HG02943 (cell line): ENCODE results near the gene ARV1.

ENCODE experiments used
- ATAC-seq: cut with Tn5 transposase; IDR thresholded peaks from one replicate; pipeline ENCODE4 v1.9.1; 2021; ENCODE audit warnings: mild to moderate bottlenecking, low read depth, moderate library complexity; ENCODE audit not compliant: unreplicated experiment

Gene ARV1

DNA sequence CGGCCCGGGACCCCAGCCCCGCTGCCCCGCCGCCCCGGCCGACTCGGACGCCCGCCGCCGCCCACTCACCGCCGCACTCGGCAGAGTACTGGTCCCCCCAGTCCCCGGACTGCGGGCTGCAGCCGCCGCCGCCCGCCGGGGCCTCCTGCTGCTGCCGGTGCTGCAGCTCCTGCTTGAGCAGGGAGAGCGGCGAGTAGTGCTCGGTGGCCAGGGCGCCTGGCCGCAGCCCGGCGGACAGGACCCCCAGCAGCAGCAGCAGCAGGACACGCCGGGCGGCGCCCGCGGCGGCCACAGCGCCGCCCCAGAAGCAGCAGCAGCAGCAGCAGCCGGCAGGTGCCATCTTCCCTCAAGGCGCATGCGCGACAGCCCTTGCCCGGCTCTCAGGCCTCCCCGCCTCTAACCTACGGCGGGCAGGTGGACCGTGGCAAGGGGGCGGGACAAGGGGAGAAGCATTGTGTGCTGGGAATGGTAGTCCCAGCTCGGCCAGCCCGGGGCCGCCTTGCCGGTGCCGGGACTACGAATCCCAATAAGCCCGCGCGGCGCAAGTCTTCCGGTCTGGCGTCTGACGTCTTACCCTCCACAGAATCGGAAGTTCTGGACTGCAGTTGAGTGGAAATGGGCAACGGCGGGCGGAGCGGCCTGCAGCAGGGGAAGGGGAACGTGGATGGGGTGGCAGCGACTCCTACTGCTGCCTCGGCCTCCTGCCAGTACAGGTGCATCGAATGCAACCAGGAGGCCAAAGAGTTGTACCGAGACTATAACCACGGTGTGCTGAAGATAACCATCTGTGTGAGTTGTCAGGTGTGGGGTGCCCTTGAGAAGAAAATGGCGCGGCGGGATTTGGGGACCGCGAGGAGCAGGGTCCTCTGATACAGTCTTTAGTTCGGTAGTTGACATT lies at the start of gene ARV1, which contains the start of gene TTC13:
Gene ARV1 (plus strand): TSS at position 604 of the 898 bp plus-strand sequence. CDS start 12 bp downstream, at position 616.
Gene TTC13 (minus strand): TSS at position 371 of the 898 bp plus-strand sequence. CDS start 31 bp downstream, at position 340.
- peak; percentile 90 for ATAC-seq

GRCh38 chr1:230930986-230931385 lies 47.9 kb upstream of the ARV1 start:
- no peak for ATAC-seq

GRCh38 chr1:230935852-230936251 lies 43.0 kb upstream of the ARV1 start:
- no peak for ATAC-seq

- ATAC-seq: no peak
Observed at GRCh38 chr1:230936475-230936874, 42.4 kb upstream of the ARV1 start.

DNA sequence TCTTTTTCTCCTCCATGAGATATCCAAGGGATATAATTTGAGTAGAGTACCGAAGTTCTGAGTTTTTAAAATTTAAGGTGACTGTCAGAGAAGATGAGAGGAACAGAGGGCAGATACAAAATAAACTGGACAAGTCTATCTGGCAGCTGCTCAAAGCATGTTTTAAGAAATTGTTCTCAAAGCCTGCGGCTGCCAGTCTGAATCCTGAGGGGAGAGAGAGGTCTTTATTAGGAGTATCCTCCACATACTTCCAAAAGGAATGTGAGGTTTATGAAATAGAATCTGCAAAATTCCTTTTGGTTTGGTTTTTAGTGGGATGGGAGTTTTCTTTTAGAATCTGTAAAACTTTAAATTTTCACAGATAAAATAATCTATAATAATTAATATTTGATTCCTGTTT lies 41.5 kb upstream of the ARV1 start:
- ATAC-seq: no peak

- no peak for ATAC-seq
Observed at GRCh38 chr1:230938924-230939368, 39.9 kb upstream of the ARV1 start.

DNA sequence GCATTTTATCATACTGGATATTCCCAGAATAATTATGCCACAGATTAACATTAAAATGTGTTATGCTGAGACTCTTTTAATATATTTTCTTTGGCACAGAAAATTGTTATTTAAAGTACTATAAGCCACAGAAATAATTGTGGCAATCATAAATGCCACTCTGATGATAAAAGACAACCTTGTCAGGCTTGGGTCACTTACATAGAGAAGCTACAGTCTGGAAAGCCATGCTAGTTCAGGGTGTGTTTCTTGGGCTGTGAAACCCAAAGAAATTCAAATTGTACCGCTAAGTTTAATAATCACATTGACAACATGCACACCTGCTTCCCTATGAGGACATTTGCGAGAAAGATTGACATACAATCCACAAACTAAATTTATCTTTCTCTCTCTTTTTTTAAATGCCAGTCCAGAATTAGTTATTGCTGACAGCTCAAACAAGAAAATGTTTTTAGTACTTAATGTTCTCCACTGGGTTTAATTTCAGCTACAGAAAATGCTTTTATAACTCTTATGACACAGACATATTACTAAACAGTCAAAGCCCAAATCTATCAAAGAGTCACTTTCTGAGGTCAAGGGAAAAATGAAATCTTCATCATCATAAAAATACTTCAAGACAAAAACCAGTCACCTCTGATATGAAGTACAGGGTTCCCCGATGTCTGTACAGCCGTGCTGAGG lies 38.9 kb upstream of the ARV1 start:
- no peak for ATAC-seq

- no peak for ATAC-seq
Observed at GRCh38 chr1:230940848-230941247, 38.0 kb upstream of the ARV1 start.

DNA sequence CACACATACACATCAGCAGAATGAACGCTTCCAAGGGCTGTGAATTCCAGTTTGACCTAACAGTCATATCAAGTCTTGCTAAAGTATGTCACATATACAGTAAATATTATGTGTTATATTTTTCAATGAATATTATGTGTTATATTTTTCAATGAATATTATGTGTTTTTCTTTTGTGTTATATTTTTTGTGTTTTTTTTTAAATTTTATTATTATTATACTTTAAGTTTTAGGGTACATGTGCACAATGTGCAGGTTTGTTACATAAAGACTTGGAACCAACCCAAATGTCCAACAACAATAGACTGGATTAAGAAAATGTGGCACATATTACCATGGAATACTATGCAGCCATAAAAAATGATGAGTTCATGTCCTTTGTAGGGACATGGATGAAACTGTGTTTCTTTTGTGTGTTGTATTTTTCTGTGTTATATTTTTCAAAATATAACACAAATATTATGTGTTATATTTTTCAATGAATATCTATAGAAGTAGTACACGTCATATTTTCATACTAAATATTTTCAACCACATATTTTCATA lies 35.8 kb upstream of the ARV1 start:
- no peak for ATAC-seq

- ATAC-seq: no peak
Observed at GRCh38 chr1:230948301-230948700, 30.6 kb upstream of the ARV1 start.

DNA sequence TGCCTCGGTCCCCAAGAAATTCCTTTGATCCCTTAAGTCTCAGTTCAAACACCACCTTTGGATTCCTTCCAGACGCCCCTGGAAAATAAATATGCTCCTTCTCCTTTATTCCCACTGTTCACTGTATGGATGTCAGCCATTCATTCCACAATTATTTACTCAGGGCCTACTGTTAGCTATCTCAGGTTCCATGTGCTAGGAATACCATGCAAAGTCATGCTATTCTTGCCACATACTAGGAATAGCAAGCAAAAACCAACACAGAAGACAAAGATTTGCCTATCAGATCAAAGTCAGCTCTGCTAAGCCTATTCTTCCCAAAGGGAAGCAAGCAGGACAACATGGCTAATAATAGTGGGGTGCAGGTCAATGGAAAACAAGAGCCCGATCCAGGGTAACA lies 30.0 kb upstream of the ARV1 start:
- no peak for ATAC-seq

DNA sequence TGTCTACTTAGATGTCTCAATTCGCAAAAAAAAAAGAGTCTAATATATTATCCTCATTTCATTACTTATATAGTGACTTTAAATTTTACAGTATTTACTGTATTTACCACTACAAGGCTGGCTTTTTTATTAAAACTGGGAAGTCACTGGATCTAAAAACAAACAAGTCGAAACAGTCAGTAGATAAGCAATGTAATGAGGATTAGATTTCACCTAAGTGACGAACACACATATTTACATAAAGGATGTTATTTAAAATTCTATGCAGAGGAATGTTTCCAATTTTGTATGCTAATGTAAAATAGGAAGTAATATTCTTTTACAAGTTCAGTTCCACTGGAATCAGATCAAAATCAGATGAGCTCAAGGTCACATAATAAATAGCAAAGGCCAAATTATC lies 28.5 kb upstream of the ARV1 start:
- ATAC-seq: no peak

DNA sequence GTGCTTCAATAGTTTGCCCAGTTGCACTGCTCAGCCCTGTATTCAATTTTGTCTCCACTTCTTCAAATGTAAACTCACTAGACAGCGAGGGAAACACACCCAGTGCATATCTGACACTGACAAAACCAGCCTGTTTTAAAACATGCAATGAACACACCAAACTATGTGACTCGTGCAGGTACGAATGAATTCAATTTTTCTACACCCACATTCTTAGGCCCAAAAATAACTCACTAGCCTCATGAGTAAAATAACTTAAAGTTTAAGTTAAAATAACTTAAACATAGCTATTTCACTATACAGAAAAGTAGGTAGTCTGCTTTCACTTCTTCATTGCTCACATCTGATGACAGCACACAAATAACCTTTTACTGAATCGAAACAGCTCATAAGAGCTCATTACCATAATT lies 21.3 kb upstream of the ARV1 start:
- no peak for ATAC-seq

DNA sequence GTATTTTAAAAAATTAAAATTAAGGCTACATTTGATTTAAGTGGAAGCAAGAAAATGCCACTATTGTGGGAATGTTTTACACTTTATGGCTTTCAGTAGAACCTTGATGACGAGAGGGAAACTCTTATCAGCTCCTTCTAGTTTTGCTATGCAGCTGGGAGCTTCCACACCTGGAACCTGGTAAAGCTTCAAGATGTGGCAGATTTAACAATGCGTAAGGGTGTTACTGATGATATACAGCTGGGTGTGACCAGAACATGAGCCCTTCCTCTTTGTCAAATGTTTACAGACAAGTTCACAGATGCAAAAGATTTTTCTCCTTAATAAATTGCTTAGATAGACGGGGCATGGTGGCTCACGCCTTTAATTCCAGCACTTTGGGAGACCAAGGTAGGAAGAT lies 20.5 kb upstream of the ARV1 start:
- no peak for ATAC-seq

GRCh38 chr1:230964896-230965295 lies 14.0 kb upstream of the ARV1 start:
- ATAC-seq: no peak

DNA sequence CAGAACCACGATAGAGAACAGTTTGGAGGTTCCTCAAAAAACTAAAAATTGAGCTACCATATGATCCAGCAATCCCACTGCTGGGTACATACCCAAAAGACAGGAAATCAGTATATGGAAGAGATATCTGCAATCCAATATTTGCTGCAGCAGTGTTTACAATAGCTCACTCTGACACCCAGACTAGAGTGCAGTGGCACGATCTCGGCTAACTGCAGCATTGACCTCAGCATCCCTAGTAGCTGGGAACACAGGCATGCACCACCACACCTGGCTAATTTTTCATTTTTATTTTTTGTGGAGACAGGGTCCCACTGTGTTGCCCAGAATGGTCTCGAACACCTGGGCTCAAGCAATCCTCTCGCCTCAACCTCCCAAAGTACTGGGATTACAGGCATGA lies 13.4 kb upstream of the ARV1 start:
- ATAC-seq: no peak

DNA sequence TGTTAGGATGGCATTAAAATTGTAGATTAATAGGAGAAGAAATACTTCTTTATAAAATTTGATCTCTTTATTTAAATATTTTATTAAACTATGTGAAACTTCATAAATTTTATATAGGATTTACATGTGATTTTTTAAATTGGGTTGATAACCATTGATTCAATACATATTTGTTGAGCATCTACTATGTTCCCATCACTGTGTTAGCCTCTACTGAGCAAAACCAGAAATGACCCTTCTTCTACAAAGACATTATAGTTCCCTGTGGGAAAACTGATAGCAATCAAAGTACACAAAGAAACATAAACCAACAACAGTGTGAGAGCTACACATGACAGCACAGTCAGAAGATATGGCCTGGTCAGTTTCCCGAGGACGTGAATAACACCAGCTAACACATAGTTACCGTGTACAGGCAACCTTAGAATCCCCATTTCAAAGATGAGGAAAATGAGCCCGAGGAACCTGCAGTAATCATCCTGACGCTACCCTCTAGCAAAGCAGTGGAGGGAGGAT lies 12.5 kb upstream of the ARV1 start:
- ATAC-seq: no peak

- ATAC-seq: no peak
Observed at GRCh38 chr1:230970432-230970831, 8.5 kb upstream of the ARV1 start.

GRCh38 chr1:230971771-230972170 lies 7.1 kb upstream of the ARV1 start:
- no peak for ATAC-seq

- ATAC-seq: peak; percentile 70
Observed at GRCh38 chr1:230972855-230973271, 6.0 kb upstream of the ARV1 start.

GRCh38 chr1:230975636-230976035 lies 3.3 kb upstream of the ARV1 start:
- no peak for ATAC-seq
